Smooth muscle cell of the umbilical artery (primary cell): ENCODE data around the gene LHX1. TPM values are rescaled to one million over a fixed set of nuclear protein-coding genes. Genes with fewer than 3 reads are reported as not detected.

Experiments used
- total RNA-seq: library from RNA; depleted of rRNA; stranded (reverse); fragments of >200 nt; gene quantifications from 2 replicates; pipeline ENCODE4 v1.2.3, GENCODE V29; 2014

Gene LHX1
- not detected in 2 replicates for total RNA-seq

DNA sequence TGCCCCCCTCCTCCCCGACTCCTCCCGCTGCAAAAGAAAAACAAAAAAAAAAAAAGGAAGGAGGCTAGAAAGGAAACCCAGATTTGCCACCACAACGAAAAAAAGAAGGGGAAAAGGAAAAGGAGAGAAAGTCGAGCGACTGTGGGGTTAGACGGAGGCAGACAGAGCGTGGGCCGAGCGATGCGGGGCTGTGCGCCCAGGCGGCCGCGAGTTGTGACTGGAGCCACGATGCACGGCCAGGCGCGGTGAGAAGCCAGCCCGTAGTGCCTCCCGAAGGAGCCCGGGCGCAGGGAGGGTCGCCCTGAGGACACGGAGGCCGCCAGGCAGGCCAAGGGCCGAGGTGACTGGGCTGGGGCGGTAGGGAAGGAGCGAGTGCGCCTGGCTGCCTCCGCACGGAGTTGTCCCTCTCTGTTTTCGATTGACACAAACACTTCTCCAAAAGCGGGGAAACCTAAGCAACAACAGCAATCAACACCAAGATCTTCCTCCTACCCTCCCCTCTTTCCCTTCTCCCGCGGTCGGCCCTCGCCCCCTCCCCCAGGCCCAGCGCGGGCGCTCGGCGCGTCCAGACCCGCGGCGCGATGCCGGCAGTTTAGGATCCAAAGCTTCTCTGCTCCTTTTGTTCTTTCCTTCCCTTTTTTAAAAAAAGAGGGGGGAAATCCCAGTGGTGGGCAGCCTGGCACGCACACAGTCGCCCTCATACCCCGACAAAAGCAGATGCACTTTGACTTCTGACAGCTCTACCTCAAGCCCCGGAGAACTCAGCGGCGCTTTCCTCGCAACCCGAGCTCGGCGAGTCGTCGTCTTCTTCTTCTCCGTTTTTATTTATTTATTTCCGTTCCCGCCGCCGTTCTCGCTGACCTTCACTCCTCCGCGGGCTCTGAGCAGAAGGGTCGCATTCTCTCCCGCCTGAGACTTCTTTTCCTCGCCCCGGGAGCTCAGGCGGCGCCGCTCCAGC is at the start of gene LHX1:
LHX1 (plus strand) TSS at position 475 of the 958 bp plus-strand sequence. CDS start 723 bp downstream, outside the sequence.

GRCh38 chr17:36948717-36949460 is 11.6 kb downstream of the LHX1 start, which contains the start of gene AATF:
TSS of gene AATF (plus strand) at chr17:36948954. CDS start at chr17:36949126, 172 bp downstream.

Other genes starting within 250 kb of the LHX1 start
- 22.0 and 27.7 TPM in 2 replicates for gene AATF, start 11.5 kb downstream of the LHX1 start, total RNA-seq